Measurements from ENCODE around the gene RYK.
"Not testable (repeated sequence)": the region's sequence is repeated elsewhere in the genome, so short reads cannot be mapped to it uniquely, and the experiment has no call there.

RYK gene

GRCh38 chr3:134255404-134255803 lies 4.7 kb upstream of the RYK start:
- DNase-seq (ENCODE audit: low read depth in 2 of 2), result no peak

GRCh38 chr3:134253475-134254226 lies 3.0 kb upstream of the RYK start:
- DNase-seq (ENCODE audit: low read depth in 2 of 2), result no peak

- no peak for DNase-seq (ENCODE audit: low read depth in 2 of 2)
Observed at GRCh38 chr3:134252766-134253165, 2.1 kb upstream of the RYK start.

- no peak for DNase-seq (ENCODE audit: low read depth in 2 of 2)
Observed at GRCh38 chr3:134251731-134252391, 1.2 kb upstream of the RYK start.

- no peak for DNase-seq (ENCODE audit: low read depth in 2 of 2)
Observed at GRCh38 chr3:134249935-134250716, 533 bp downstream of the RYK start.

GRCh38 chr3:134249296-134249841 lies 1.3 kb downstream of the RYK start:
- DNase-seq (ENCODE audit: low read depth in 2 of 2), result no peak

- DNase-seq (ENCODE audit: low read depth in 2 of 2), result no peak
Observed at GRCh38 chr3:134244921-134245320, 5.7 kb downstream of the RYK start.

- DNase-seq (ENCODE audit: low read depth in 2 of 2), result peak; percentile 63 to 72
Observed at GRCh38 chr3:134242649-134243617, 7.7 kb downstream of the RYK start.

GRCh38 chr3:134239538-134239937 lies 11.1 kb downstream of the RYK start:
- DNase-seq (ENCODE audit: low read depth in 2 of 2), result no peak

- DNase-seq (ENCODE audit: low read depth in 2 of 2), result no peak
Observed at GRCh38 chr3:134237454-134238145, 13.1 kb downstream of the RYK start.

- DNase-seq (ENCODE audit: low read depth in 2 of 2), result no peak
Observed at GRCh38 chr3:134236505-134237170, 14.0 kb downstream of the RYK start.

- DNase-seq (ENCODE audit: low read depth in 2 of 2), result no peak
Observed at GRCh38 chr3:134235577-134236076, 15.0 kb downstream of the RYK start.

GRCh38 chr3:134232951-134233350 lies 17.7 kb downstream of the RYK start:
- DNase-seq (ENCODE audit: low read depth in 2 of 2), result no peak

- DNase-seq (ENCODE audit: low read depth in 2 of 2), result no peak
Observed at GRCh38 chr3:134232151-134232550, 18.5 kb downstream of the RYK start.

- DNase-seq (ENCODE audit: low read depth in 2 of 2), result no peak
Observed at GRCh38 chr3:134231131-134231530, 19.5 kb downstream of the RYK start.

- no peak for DNase-seq (ENCODE audit: low read depth in 2 of 2)
Observed at GRCh38 chr3:134229038-134229437, 21.6 kb downstream of the RYK start.

GRCh38 chr3:134228479-134228878 lies 22.2 kb downstream of the RYK start:
- no peak for DNase-seq (ENCODE audit: low read depth in 2 of 2)

- DNase-seq (ENCODE audit: low read depth in 2 of 2), result no peak
Observed at GRCh38 chr3:134228035-134228434, 22.6 kb downstream of the RYK start.

- DNase-seq (ENCODE audit: low read depth in 2 of 2), result not testable (repeated sequence)
Observed at GRCh38 chr3:134224796-134225156, 25.9 kb downstream of the RYK start.

GRCh38 chr3:134222835-134223234 lies 27.8 kb downstream of the RYK start:
- no peak for DNase-seq (ENCODE audit: low read depth in 2 of 2)

All from fibroblast of skin of left biceps (primary cell).